HCT116 (cell line): ENCODE data around the gene WNT9A.

Experiments used
- ATF3 ChIP-seq: IDR thresholded peaks from 2 replicates; pipeline ENCODE4 v1.6.1; 2012
- CTCF ChIP-seq, 3 experiments: fragments of 200-600 bp in 1 of 3; sonication (generic) in 1 of 3; IDR thresholded peaks in 2 of 3; conservative IDR thresholded peaks in 1 of 3; 2 replicates each; pipeline ENCODE4 v1.5.1; 2012 to 2017; ENCODE audit warnings: low read depth in 2 of 3, low read length in 2 of 3, antibody characterized with exemption in 1 of 3, borderline replicate concordance in 1 of 3, control low read depth in 1 of 3, mild to moderate bottlenecking in 1 of 3, mixed read lengths in 1 of 3, mixed run types in 1 of 3, moderate library complexity in 1 of 3; ENCODE audit not compliant: insufficient read depth in 1 of 3
- EZH2 ChIP-seq: fragments of 200-600 bp; sonication (generic); IDR thresholded peaks from 2 replicates; pipeline ENCODE4 v1.6.1; 2017; ENCODE audit warnings: antibody characterized with exemption, mixed run types
- EZH2phosphoT487 ChIP-seq: fragments of 200-600 bp; IDR thresholded peaks from 2 replicates; pipeline ENCODE4 v1.6.1; 2018; ENCODE audit warnings: antibody characterized with exemption, borderline replicate concordance
- POLR2A ChIP-seq: IDR thresholded peaks from 2 replicates; pipeline ENCODE4 v1.7.0; 2011; ENCODE audit warnings: borderline replicate concordance; ENCODE audit not compliant: insufficient read depth, insufficient read length; ENCODE audit errors: extremely low read depth
- POLR2AphosphoS5 ChIP-seq: IDR thresholded peaks from 2 replicates; pipeline ENCODE4 v1.6.1; 2011; ENCODE audit warnings: mild to moderate bottlenecking, low read depth, low read length, moderate library complexity
- RAD21 ChIP-seq: IDR thresholded peaks from 2 replicates; pipeline ENCODE4 v1.6.1; 2012; ENCODE audit warnings: low read depth, mild to moderate bottlenecking
- SIN3A ChIP-seq: IDR thresholded peaks from 2 replicates; pipeline ENCODE4 v1.6.1; 2012; ENCODE audit warnings: low read depth

DNA sequence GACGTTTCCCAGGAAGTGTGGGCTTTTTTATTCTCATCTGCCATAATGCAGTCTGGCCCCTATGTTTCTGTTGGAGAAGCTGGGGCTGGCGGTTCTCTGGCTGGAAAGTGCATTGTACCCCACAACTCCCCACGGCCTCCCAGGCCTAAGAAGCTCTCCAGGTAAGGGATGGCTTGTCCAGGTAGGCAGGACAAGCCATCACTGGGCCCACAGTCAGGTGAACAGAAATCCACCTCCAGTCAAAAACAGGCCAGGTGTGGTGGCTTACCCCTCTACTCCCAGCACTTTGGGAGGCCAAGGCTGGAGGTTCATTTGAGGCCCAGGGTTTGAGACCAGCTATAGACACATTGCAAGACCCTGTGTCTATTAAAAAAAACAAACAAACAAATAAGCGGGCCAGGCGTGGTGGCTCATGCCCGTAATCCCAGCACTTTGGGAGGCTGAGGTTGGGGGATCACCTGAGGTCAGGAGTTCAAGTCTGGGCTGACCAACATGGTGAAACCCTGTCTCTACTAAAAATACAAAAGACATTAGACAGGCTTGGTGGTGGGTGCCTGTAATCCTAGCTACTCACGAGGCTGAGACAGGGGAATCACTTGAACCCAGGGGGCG, 3.1 kb upstream of the WNT9A start:
- no peak for TF ChIP-seq SIN3A
- no peak for TF ChIP-seq POLR2AphosphoS5
- TF ChIP-seq CTCF (IDR thresholded peaks at IDR 0.05 in 2 of 3, conservative IDR thresholded peaks at IDR 0.05 in 1 of 3; ENCODE audit: borderline replicate concordance in 1 of 3, insufficient read depth in 1 of 3, low read depth in 2 of 3, low read length in 2 of 3) = no peak
- TF ChIP-seq POLR2A = no peak
- no peak for TF ChIP-seq EZH2
- TF ChIP-seq RAD21 = no peak
- no peak for TF ChIP-seq ATF3
- TF ChIP-seq EZH2phosphoT487 = no peak
